Sigmoid colon (tissue), 7 donors: Measurements from ENCODE around the gene AP2A2. TPM values are rescaled to one million over a fixed set of nuclear protein-coding genes. Genes with fewer than 3 reads are reported as not detected.

ENCODE experiments used
- DNase-seq: peaks from one replicate; pipeline ENCODE4 v3.0.0-alpha.2; 2019
- H3K27ac ChIP-seq, 4 donors: fragments of 200-600 bp; sonication (generic); one replicate each; pipeline ENCODE4 v1.5.1; 2016 to 2019; ENCODE audit warnings: mild to moderate bottlenecking in 1 of 4
- H3K27me3 ChIP-seq, 3 donors: fragments of 200-600 bp; sonication (generic); one replicate each; pipeline ENCODE4 v1.5.1; 2019; ENCODE audit warnings: mild to moderate bottlenecking in 1 of 3
- H3K36me3 ChIP-seq, 4 donors: fragments of 200-600 bp; sonication (generic); one replicate each; pipeline ENCODE4 v1.5.1; 2016 to 2019
- H3K4me1 ChIP-seq, 4 donors: fragments of 200-600 bp; sonication (generic); one replicate each; pipeline ENCODE4 v1.5.1; 2017 to 2019
- H3K4me3 ChIP-seq, 4 donors: fragments of 200-600 bp; sonication (generic); one replicate each; pipeline ENCODE4 v1.5.1; 2017 to 2019; ENCODE audit warnings: mild to moderate bottlenecking in 2 of 4, moderate library complexity in 1 of 4
- H3K9me3 ChIP-seq, 4 donors: fragments of 200-600 bp in 3 of 4; sonication (generic) in 3 of 4; one replicate each; pipeline versions ENCODE4 v1.5.1 to v1.6.1; 2013 to 2019
- EP300 ChIP-seq, 4 donors: sonication (generic); formaldehyde crosslinking; IDR thresholded peaks; one replicate each; pipeline ENCODE4 v1.6.1; 2017; ENCODE audit warnings: antibody characterized with exemption in 4 of 4
- POLR2A ChIP-seq, 2 donors: fragments of 450-650 bp; IDR thresholded peaks; one replicate each; pipeline ENCODE4 v1.6.1; 2016; ENCODE audit warnings: antibody characterized with exemption in 2 of 2, mild to moderate bottlenecking in 2 of 2, moderate library complexity in 2 of 2
- POLR2AphosphoS5 ChIP-seq, 4 donors: sonication (generic); formaldehyde crosslinking; IDR thresholded peaks; one replicate each; pipeline ENCODE4 v1.6.1; 2017; ENCODE audit warnings: antibody characterized with exemption in 4 of 4
- WGBS, 2 donors: extraction: QIAGEN DNeasy Blood & Tissue Kit; methylation state at CpG; one replicate each; pipeline ENCODE4 v1.1.7; 2013; 5-methylcytosine and 5-hydroxymethylcytosine counted together
- intact Hi-C: fragments of 100-400 bp; cut with DNase I; formaldehyde crosslinking; loops from one replicate; pipeline ENCODE4 v1.15.1; 2023
- polyA plus RNA-seq, 3 donors: library from polyadenylated mRNA; stranded (reverse); fragments of 200-250 nt; gene quantifications; one replicate each; pipeline ENCODE4 v1.2.3, GENCODE V29; 2013
- total RNA-seq, 4 donors: library from RNA; depleted of rRNA; stranded (reverse); fragments of >200 nt; gene quantifications; one replicate each; pipeline ENCODE4 v1.1.0, GENCODE V29; 2016
- TF ChIP-seq, protein P1 (sequence below), 4 experiments: fragments of 450-650 bp in 3 of 4; fragments of 200-600 bp in 1 of 4; IDR thresholded peaks; one replicate each; pipeline ENCODE4 v1.5.1; 2016 to 2019; ENCODE audit warnings: antibody characterized with exemption in 4 of 4, mild to moderate bottlenecking in 3 of 4, moderate library complexity in 2 of 4
- donor health status: healthy with polysubstance abuse.
- donor health status: Bipolar disorder and iron deficiency.
- donor health status: healthy.

AP2A2 gene
- total and polyA plus RNA-seq, 7 donors: 21.0 to 78.4 (median 47.0) TPM

GRCh38 chr11:942823-943222 is 17.2 kb downstream of the AP2A2 start:
- H3K36me3 ChIP-seq: peaks cover 0 to 26% (median 2%) of the 10 kb centered on the region in 4 donors
- DNase-seq: no peak
- no peak overlapping the region for H3K27ac ChIP-seq
- TF ChIP-seq, protein P1, sequence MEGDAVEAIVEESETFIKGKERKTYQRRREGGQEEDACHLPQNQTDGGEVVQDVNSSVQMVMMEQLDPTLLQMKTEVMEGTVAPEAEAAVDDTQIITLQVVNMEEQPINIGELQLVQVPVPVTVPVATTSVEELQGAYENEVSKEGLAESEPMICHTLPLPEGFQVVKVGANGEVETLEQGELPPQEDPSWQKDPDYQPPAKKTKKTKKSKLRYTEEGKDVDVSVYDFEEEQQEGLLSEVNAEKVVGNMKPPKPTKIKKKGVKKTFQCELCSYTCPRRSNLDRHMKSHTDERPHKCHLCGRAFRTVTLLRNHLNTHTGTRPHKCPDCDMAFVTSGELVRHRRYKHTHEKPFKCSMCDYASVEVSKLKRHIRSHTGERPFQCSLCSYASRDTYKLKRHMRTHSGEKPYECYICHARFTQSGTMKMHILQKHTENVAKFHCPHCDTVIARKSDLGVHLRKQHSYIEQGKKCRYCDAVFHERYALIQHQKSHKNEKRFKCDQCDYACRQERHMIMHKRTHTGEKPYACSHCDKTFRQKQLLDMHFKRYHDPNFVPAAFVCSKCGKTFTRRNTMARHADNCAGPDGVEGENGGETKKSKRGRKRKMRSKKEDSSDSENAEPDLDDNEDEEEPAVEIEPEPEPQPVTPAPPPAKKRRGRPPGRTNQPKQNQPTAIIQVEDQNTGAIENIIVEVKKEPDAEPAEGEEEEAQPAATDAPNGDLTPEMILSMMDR (IDR thresholded peaks at IDR 0.05): no peak
- TF ChIP-seq POLR2AphosphoS5 (IDR thresholded peaks at IDR 0.05) (no peak), EP300 (IDR thresholded peaks at IDR 0.05) (no peak), POLR2A (IDR thresholded peaks at IDR 0.05) (no peak)
- H3K9me3 ChIP-seq: no peaks in the 10 kb centered on the region
- H3K27me3 ChIP-seq: no peaks in the 10 kb centered on the region
- H3K4me3 ChIP-seq: no peak overlapping the region
- 80 to 82% methylated on average over 9 of the region's 9 CpGs for WGBS, 2 donors
- intact Hi-C loops: no loop called here
- peaks cover 0 to 27% (median 19%) of the 10 kb centered on the region in 4 donors for H3K4me1 ChIP-seq

GRCh38 chr11:944711-945470 is 19.2 kb downstream of the AP2A2 start:
- no peak overlapping the region for H3K4me3 ChIP-seq
- H3K4me1 ChIP-seq: peaks cover 0 to 26% (median 18%) of the 10 kb centered on the region in 4 donors
- intact Hi-C loops: no loop called here
- no peak for TF ChIP-seq POLR2A (IDR thresholded peaks at IDR 0.05)
- TF ChIP-seq, protein P1 (IDR thresholded peaks at IDR 0.05): no peak
- peaks cover 0 to 2% (median 0%) of the 10 kb centered on the region in 4 donors for H3K9me3 ChIP-seq
- 82 to 83% methylated on average over 13 of the region's 13 CpGs for WGBS, 2 donors
- DNase-seq: no peak
- no peaks in the 10 kb centered on the region for H3K27me3 ChIP-seq
- no peak overlapping the region for H3K27ac ChIP-seq
- peaks cover 0 to 26% (median 2%) of the 10 kb centered on the region in 4 donors for H3K36me3 ChIP-seq

DNA sequence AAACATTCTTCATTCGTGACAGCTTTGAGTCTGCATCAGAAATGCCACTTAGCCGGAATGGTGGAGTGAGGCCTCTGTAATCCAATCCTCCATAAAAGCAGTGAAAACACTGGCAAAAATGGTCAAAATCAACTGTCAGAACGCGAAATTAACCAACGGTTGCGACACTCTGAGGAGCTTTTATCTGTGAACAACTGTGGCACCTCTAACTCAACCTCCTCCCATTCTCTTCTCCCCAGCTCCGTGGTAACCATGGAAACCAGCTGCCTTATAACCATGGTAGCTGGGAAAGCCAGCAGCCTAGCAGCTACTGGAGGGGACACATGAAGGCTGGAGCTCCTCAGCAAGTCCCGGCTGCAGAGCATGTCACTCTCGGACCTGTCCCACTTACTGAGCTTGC is 20.3 kb downstream of the AP2A2 start:
- H3K27ac ChIP-seq: no peak overlapping the region
- H3K36me3 ChIP-seq: peaks cover 0 to 26% (median 2%) of the 10 kb centered on the region in 4 donors
- DNase-seq: no peak
- H3K9me3 ChIP-seq: peaks cover 0 to 2% (median 0%) of the 10 kb centered on the region in 4 donors
- peaks cover 0 to 16% (median 10%) of the 10 kb centered on the region in 4 donors for H3K4me1 ChIP-seq
- no peak overlapping the region for H3K4me3 ChIP-seq
- intact Hi-C loops: no loop called here
- 83 to 85% methylated on average over 9 of the region's 9 CpGs for WGBS, 2 donors
- H3K27me3 ChIP-seq: no peaks in the 10 kb centered on the region
- TF ChIP-seq POLR2AphosphoS5 (IDR thresholded peaks at IDR 0.05): no peak
- TF ChIP-seq, protein P1 (IDR thresholded peaks at IDR 0.05): no peak
- no peak for TF ChIP-seq POLR2A (IDR thresholded peaks at IDR 0.05)
- no peak for TF ChIP-seq EP300 (IDR thresholded peaks at IDR 0.05)

GRCh38 chr11:947744-948143 is 22.1 kb downstream of the AP2A2 start:
- H3K4me3 ChIP-seq: no peak overlapping the region
- 24 to 79% methylated on average over 4 of the region's 4 CpGs for WGBS, 2 donors
- no peak for DNase-seq
- peaks cover 0 to 2% (median 0%) of the 10 kb centered on the region in 4 donors for H3K9me3 ChIP-seq
- peaks cover 0 to 26% (median 2%) of the 10 kb centered on the region in 4 donors for H3K36me3 ChIP-seq
- H3K27ac ChIP-seq: no peak overlapping the region
- intact Hi-C loops: no loop called here
- TF ChIP-seq, protein P1 (IDR thresholded peaks at IDR 0.05): no peak
- TF ChIP-seq POLR2A (IDR thresholded peaks at IDR 0.05): no peak
- TF ChIP-seq POLR2AphosphoS5 (IDR thresholded peaks at IDR 0.05): no peak
- TF ChIP-seq EP300 (IDR thresholded peaks at IDR 0.05): no peak
- peaks cover 0 to 11% (median 6%) of the 10 kb centered on the region in 4 donors for H3K4me1 ChIP-seq
- no peaks in the 10 kb centered on the region for H3K27me3 ChIP-seq
